Ishikawa (cell line): ENCODE measurements around the gene RNF181.

Experiments
- CEBPB ChIP-seq: IDR thresholded peaks from 2 replicates; pipeline ENCODE4 v1.6.1; 2012
- EGR1 ChIP-seq: IDR thresholded peaks from 2 replicates; pipeline ENCODE4 v1.6.1; 2012
- EP300 ChIP-seq: IDR thresholded peaks from 2 replicates; pipeline ENCODE4 v1.6.1; 2012; ENCODE audit warnings: borderline replicate concordance
- TAF1 ChIP-seq: IDR thresholded peaks from 2 replicates; pipeline ENCODE4 v1.6.1; 2012; ENCODE audit warnings: low read depth, mild to moderate bottlenecking
- TF ChIP-seq, protein P1 (sequence below): IDR thresholded peaks from 2 replicates; pipeline ENCODE4 v1.6.1; 2012

DNA sequence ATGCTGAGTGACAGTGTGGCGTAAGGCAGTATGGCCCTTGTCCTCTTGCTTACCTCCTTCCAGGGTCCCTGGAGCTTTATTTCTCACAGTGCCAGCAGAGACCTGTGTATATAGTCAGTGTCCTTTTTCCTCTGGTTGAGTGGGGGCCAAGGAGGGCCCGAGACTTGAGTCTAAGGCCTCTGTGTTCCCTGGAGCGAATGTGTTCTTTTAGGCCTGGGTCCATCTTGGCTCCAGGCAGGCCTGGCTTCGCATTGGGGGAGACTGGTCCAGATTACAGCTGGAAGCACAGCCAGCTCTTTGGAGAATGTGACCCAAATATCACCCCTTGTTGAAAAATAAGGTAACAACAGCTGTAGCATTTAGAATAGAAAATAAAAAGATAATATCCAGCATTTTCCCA, 6.4 kb upstream of the RNF181 start:
- TF ChIP-seq, protein P1, sequence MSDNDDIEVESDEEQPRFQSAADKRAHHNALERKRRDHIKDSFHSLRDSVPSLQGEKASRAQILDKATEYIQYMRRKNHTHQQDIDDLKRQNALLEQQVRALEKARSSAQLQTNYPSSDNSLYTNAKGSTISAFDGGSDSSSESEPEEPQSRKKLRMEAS, result no peak
- TF ChIP-seq TAF1, result no peak
- TF ChIP-seq EP300, result no peak
- TF ChIP-seq CEBPB, result no peak
- TF ChIP-seq EGR1, result no peak
